Activated CD4-positive, CD25-positive, alpha-beta regulatory T cell treated with anti-CD3 and anti-CD28 coated beads, Interleukin-2, amount 50 U/mL, for 72 hours (primary cell): Measurements from ENCODE around the gene TDRD7.
A peak's percentile ranks its signal among the peaks of the same experiment; 100 is the strongest.

Source experiments
- DNase-seq: peaks from one replicate; pipeline ENCODE4 v3.0.0; 2021

The TDRD7 gene, protein sequence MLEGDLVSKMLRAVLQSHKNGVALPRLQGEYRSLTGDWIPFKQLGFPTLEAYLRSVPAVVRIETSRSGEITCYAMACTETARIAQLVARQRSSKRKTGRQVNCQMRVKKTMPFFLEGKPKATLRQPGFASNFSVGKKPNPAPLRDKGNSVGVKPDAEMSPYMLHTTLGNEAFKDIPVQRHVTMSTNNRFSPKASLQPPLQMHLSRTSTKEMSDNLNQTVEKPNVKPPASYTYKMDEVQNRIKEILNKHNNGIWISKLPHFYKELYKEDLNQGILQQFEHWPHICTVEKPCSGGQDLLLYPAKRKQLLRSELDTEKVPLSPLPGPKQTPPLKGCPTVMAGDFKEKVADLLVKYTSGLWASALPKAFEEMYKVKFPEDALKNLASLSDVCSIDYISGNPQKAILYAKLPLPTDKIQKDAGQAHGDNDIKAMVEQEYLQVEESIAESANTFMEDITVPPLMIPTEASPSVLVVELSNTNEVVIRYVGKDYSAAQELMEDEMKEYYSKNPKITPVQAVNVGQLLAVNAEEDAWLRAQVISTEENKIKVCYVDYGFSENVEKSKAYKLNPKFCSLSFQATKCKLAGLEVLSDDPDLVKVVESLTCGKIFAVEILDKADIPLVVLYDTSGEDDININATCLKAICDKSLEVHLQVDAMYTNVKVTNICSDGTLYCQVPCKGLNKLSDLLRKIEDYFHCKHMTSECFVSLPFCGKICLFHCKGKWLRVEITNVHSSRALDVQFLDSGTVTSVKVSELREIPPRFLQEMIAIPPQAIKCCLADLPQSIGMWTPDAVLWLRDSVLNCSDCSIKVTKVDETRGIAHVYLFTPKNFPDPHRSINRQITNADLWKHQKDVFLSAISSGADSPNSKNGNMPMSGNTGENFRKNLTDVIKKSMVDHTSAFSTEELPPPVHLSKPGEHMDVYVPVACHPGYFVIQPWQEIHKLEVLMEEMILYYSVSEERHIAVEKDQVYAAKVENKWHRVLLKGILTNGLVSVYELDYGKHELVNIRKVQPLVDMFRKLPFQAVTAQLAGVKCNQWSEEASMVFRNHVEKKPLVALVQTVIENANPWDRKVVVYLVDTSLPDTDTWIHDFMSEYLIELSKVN

DNA sequence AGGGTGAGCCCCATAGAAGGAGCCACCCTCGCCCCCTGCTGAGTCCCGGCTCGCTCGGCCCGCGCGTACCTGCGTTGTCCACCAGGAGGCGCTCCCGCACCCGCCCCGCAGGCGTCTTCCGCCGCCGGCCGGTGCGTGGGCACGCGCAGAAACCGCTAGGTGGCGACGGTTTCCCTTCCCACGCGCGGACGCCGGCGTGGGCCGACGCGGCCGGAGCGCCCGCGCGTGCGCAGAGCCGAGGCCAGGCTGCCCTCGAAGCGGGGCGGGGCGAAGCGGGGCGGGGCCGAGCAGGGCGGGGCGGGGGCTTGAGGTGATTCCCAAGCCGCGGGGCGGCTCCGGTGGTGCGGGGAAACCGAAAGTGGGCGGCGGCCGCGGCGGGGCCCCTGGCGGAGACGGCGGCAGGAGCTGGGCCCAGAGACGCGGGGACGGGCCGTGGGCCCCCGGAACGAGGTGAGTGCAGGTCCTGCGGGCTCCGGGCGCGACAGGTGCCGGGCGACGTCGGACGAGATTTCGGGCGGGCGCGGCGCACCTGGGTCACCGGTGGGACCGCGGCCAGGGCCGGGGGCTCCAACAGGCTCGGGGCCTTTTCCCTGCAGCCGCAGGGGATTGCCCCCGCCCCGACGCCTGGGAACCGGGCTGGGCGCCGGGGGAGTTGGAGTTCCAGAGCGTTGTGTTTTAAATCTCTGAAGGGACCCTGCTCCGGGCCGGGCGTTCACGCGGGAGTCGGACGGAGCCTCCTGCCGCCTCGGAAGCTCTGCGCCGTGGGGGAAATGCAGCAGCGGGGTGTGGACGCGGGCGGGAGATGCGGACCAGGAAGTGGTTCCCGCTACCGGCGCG, at the start of gene TDRD7:
TDRD7 (plus strand) TSS at position 308 of the 837 bp plus-strand sequence. CDS start 16,370 bp downstream, outside the sequence.
- DNase-seq, result peak; percentile 96

DNA sequence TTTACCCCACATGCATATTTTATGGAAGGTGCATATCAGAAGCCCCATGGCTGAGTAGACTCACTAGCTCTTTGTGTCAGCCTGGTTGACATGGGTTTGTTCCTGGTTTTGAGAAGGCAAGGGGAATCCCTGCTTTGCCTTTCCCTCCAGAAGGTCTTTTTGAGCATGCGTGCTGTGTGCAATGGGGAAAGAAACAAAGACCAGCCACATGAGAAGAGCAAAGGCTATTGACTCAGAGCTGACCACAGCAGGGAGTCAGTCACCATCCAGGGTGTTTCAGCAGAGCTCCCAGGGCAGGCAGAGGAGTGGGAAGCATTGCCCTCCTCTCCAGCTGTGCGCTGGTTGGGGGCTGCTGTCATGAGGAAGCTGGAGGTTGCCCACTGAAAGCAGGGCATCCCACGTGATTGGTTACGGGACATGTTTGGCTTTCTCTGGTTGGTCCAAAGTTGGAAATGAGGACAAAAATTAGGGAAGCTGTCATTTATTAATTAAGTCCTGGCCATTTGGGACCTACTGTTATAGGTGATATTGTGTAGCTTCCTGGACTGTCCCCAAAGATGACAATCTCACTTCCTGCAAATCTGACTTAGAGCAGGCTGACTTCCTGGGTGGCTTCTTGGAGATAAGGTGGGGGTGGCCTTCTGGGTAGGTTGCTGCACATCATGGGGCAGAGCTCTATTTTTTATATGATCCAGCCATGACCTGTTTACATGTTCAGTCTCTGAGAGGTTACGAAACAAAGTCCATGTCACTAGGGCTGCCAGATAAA, 48.9 kb upstream of the TDRD7 start:
- DNase-seq, result no peak

DNA sequence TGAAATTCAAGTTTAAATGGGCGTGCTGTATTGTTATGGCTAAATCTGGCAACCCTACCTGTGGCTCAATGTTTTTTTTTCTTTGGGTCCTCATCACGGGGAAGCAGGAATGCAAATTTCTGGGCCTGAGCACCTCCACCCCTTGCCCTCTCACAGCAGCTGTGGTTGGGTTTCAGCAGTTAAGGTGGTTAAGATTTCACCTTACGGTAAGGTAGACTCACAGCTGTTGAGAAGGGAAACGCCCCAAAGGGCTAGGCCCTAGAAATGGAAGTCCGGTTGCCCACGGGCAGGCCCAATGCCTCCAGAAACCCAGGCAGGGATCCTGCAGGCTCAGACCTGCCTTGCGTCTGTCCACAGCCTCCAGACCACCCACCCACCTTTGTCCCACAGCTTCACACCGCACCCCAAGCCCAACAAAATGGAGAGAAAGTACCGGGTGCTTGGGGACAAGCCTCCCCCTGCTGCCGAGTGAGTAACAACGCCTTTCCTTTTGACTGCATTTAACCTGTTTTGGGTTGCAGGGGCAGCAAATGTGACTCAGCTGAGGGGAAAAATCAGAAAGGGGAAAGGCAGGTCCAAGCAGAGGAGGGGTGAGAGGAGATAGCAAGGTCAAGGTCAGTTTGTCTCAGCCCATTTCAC, 48.1 kb upstream of the TDRD7 start:
- DNase-seq, result no peak

DNA sequence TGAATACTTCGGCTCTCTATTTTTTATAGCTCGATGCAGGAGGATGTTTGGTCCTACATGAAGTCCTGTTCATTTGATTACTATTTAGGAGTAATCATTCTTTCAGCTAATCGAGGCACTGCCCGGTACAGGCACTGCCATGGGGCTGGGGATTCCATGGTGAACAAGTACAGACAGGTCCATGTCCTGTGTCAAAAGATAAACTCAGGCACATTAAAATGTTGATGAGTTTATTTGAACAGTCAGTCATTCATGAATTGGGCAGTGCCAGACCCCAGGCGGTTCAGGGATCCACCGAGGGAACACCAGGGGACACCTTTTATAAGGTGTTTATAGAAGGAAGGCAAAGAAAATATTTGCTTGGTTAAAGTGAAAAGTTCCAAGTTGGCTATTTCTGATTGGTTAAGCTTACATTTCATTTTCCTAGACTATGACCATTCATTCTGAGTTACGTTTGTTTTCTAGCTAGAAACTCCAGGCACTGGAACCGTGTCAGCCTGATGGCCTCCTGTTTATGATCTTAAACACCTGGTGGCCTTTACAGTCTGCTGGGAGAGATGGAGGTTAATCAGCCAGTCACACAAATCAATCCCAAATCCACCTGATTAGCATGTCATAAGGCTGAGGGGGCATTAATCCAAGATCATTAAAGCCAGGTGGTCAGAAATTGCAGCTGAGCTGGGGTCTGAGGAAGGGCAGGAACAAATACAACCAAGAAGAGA, 47.0 kb upstream of the TDRD7 start:
- no peak for DNase-seq

DNA sequence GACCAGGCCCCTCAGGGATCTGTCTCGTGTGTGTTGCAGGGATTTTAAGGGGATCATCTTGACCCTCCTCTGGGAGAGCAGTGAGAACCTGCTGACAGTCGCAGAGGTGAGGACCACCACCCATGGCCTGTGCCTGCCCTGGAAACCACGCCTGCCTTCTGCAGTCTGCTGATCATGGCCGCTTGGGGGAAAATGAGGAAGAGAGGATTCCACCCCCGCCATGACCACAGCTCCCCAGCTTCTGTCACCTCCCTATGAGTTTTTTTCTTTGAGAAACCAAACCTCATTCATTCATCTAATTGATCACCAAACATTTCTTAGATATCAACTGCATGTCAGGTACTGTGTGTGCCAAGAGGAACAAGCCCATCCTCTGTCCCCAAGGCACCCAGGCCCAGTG, 46.3 kb upstream of the TDRD7 start:
- no peak for DNase-seq

DNA sequence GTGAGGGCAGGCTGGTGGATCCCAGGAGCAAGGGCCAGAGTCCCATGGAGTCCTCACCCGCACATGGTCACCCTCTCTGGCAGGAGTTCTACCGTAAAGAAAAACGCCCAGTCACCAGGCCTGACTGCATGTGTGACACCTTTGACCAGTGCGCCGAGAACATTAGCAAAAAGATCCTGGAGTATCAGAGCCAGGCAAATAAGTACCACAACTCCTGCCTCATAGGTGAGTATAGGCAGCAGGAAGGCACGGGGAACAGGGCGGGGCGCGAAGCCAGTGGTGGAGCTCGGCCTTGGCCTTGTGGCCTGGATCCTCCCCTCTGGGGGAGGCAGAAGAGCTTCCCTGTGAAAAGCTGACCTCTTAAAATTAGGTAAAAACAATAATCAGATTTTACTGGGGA, 45.4 kb upstream of the TDRD7 start:
- DNase-seq, result no peak

DNA sequence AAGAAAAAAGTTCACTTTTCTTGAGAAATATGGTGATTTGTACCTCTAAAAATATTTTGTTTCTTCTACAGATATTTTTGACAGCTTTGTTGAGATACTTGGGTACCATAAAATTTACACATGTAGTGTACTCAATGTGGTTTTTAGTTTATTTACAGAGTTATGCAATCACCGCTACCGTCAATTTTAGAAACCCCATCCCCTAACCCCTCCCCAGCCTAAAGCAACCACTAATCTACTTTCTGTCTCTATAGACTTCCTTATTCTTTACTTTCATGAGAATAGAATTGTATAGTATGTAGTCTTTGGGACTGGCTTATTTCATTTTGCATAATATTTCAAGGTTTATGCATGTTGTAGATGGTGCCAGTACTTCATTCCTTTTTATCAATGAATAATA, 45.0 kb upstream of the TDRD7 start:
- no peak for DNase-seq

DNA sequence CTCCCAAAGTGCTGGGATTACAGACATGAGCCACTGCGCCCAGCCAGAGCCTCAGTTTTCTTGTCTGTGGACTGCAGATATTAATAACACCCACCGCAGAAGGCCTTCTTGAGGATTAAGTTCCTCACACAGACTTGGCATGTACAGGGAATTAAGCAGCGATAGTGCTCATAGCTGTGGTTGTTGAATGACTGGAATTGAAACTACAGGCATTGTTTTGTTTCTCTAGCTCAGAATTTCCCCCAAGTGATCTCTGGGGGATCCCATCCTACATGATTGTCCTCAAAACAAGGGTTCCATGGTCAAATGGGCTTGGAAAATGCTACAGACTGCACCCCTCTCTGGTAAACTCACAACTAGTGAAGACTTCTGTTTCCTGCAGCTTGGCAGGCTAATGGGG, 44.2 kb upstream of the TDRD7 start:
- DNase-seq, result no peak

DNA sequence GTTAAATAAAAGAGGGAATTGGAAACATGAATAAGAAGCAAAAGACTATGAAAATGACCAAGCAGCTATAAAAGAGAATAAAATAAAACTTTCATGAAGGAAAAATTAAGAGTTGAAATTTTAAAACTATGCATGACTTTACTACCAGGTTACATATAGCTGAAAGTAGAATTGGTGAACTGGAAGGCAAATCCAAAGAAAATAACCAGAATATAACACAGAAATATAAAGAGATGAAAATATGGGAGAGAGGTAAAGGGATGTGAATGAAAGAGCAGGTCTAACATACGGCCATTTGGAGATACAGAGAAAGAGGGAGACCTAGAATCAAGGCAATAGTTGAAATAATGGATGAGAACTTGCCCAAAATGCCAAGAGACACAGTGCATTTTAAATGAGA, 42.9 kb upstream of the TDRD7 start:
- no peak for DNase-seq

DNA sequence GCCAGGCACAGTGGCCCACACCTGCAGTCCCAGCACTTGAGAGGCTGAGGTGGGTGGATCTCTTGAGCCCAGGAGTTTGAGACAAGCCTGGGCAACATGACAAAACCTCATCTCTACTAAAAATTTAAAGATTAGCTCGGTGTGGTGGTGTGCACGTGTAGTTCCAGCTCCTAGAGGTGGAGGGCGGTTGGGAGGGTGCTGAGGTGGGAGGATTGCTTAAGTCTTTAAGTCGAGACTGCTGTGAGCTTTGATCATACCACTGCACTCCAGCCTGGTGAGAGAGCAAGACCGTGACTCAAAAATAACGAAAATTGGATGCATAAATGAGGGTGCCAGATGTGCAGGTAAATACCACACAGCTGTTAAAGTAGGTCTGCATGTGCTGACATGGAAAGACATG, 39.3 kb upstream of the TDRD7 start:
- no peak for DNase-seq

DNA sequence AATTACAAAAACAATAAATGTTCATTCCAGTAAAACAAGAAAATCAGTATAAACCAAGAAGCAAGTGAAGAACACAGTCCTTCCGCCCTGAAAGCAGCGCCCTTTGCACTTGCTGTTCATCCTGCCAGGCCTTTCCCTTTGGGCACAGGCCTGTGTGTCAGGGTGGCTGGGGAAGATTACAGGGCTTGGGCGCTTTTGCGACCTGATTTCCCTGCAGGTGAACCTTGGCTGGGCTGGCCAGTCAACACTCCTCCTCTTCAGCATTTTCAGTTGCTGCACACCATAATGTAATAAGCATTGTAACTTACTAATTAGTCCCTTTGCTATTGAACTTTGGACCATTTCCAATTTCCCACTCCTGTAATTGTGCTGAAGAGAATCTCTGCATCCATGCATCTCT, 38.6 kb upstream of the TDRD7 start:
- DNase-seq, result no peak

DNA sequence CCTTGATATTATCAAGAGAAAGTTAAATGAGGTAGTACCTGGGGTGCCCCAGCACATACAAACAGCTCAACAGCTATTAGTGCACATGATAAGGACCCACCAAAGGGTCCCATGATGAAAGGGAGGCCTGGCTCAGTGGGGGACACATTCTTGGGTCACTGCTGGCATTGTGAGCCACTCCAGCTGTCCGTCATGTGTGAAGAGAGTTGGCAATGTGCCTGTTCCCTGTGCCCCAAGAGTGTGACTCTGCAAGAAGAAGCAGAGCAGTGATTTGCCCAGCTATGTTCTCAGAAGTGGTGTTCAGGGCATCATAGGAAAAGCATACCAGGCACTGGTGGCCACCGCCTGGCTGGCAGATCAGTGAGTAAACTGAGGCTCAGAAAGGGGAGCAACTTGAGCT, 37.1 kb upstream of the TDRD7 start:
- DNase-seq, result no peak

DNA sequence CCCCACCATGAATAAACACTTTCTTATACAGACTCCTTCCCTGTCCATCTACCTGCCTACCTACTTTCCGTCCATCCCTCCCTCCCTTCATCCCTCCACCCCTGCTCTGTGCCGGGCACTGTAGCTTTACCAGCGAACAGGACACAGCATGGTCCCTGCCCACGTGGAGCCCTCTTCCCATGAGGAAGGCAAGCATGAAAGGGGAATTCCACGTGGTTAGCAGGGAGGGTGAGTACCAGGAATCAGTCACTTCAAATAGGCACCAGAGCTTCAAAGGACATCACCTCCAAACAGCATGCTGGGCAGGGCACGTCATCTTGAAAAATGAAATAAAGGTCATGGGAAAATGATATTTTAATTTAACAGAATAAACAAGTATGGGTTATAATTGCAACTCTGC, 35.0 kb upstream of the TDRD7 start:
- DNase-seq, result no peak

DNA sequence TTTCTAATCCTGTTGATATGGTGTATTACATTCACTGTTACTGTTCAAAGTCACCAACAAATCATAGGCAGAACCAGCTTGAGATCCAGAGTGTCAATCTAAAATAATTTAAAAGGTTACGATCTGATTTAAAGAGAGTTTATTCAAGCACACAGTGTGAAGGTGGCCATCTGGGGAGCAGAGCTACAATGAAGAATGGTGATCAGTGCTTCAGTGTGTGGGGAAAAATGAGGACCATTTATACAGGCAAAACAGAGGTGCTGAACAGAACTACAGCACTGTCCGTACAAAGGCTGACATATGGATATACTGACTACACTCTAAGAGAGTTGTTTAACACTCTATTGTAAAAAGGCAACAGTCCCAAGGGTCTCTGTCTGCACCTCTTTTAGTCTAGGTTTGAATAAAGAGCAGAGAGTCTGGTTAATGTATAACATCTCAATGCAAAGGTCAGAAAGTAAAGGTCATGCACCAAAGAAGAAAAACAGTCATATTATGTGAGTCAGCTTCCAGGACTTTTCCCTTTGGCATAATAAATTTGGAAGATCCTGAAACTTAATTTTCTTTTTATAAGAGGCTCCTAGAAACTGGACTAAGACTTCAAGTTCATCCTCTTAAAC, 29.7 kb upstream of the TDRD7 start:
- DNase-seq, result no peak

DNA sequence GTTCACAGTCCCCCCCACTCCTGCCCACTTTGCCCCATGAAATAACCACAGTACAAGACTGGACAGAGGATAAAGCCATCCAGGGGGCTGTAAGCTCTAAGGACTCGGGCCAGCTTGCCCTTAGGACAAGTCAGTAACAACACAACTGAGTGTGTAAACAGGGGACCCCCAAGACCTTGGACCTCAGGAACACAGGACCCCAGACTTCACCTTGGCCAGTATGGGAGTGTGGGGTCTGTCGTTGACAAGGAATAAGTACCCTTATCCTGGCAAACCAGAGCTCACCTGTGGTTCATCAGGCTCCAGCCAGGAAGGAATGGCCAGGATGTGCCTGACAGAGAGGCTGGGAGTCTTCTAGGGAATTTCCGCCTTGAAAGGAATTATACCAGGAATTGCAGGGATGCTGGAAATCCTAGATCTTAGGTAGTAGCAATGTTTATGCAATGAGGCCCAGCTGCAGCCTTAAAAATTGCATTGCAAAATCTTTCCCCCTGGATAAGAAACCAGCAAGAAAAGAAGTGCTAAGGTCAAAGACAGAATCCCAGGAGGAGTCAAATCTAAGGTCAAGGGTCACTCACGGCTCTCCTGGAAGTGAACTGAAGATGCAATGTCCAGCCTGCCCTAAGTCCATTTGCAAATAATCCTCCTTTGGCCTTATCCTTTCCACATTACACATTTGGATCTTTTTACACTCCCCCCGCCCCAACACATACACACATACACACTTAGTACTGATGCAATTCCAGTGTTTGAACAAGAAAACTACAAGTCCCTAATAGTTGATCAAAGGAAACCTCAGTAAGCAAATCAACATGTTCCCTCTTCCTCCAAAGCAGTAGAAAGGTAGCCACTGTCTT, 27.3 kb upstream of the TDRD7 start:
- no peak for DNase-seq

DNA sequence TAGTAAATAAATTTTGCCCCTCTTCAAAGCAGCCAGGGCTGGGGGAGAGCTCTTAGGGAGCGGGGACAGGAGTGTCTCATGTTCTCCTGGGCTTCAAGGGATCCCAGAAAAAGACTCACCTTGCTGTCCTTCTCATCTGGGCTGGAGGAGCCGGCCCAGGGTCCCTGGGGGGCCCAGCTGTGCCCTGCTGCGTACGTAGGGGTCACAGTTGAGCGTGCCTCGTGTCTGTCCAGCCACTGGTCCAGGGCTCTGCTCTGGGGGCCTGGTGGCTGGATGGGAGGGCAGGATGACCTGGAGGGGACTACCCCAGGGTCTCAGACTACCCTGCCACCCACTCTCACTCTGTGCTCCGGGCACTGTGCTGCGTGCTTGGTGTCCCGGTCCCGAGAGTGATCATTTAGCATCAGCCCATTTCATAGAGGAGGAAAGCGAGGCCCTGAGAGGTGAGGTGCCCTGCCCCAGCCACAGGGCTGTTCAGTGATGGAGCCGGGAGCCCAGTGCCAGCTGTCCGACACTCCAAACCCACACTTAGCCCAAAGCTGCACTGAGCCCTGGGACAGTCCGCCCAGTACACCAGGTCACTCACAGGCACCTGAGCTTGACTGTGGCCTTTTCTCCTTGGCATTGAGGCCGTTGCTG, 26.2 kb upstream of the TDRD7 start:
- DNase-seq, result no peak

DNA sequence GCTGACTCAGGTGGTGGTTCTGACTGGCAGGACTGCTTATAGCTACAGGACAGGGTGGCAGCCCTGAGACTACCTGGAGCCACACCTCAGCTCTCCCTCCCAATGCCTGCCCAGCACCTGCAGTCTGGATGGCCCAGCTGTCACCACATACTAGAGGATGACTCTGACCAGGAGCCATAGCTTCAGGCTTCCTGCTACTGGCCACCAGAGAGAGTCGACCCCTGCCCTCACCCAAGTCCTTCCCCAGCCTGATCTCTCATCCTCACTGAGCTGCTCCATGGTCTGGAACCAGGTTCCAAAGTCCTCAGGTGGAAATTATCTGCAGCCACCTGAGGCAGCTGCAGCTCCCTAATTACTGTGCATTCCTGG, 25.6 kb upstream of the TDRD7 start:
- DNase-seq, result no peak

DNA sequence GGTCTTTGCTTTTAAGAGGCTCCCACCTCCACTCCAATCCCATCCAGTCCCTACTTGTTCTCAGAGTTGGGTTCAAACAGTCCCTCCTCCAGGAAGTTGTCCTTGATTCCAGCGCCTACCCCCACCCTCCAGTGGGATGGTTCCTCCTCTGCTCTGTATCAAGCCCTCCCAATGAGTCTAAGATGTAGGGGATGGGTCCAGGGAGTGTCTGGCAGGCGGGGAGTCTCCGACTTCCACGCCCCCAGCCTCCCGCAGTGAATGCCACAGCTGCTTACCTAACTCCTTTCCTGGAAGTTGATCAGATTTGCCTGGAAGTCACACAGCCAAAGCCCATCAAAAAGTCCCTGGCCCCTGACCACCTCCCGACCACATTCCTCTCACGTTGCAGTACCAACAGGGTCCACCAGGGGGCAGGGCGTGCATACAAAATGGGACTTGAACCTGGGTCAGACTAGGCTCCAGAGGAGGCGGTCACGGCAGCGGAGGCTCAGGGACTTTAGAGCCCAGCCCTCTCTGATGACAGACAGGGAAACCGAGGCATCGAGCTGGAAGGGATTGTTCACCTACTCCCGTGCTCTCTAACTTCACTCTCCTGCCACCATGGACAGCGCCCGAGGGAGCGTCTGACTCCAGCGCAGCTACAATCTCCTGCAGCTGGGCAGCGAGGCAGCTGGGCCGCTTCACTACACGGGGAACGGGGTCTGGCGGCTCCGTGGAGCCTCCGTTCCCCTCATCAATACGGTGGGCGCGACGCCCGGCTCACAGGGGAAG, 25.0 kb upstream of the TDRD7 start:
- peak; percentile 88 for DNase-seq
